DLD1 (cell line): ENCODE results near the gene RAP1A.

Experiments
- in situ Hi-C: cut with HindIII; loops from 2 replicates; pipeline ENCODE4 v1.10.0; 2017; ENCODE audit warnings: low sequenced_read_pairs

RAP1A gene

DNA sequence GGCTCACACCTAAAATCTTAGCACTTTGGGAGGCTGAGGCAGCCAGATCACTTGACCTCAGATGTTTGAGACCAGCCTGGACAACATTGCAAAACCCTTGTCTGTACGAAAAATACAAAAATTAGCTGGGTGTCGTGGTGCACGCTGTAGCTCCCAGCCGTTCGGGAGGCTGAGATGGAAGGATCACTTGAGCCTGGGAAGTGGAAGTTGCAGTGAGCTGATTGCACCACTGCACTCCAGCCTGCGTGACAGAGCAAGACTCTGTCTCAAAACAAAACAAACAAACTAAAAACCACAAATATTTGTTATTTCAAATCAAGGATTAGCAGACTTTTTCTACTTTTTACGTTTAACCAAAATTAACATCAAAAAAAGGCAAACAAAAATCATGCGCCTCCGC, 88.3 kb downstream of the RAP1A start:
- in situ Hi-C loops: loop anchor here (25.0 kb wide), 1 partner anchor 221 kb away; no protein-coding TSS in a partner anchor

DNA sequence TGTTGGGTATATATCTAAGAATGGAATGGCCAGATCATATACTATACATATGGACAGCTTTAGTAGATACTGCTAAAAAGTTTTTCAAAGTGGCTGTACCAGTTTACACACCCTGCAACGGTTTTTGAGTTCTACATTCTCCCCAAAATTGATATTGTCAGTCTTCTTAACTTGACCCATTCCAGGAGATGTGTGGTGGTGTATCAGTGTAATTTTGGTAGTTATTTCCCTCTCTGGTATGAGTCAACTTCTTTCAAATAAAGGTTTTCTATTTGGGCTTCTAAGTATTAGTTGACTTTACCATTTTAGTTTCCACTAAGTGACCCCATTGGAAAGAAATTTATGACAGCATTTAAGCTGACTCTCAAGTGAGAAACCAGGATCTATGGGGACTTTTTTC, 90.4 kb downstream of the RAP1A start:
- in situ Hi-C loops: loop anchor here (25.0 kb wide), 1 partner anchor 223 kb away; no protein-coding TSS in a partner anchor

DNA sequence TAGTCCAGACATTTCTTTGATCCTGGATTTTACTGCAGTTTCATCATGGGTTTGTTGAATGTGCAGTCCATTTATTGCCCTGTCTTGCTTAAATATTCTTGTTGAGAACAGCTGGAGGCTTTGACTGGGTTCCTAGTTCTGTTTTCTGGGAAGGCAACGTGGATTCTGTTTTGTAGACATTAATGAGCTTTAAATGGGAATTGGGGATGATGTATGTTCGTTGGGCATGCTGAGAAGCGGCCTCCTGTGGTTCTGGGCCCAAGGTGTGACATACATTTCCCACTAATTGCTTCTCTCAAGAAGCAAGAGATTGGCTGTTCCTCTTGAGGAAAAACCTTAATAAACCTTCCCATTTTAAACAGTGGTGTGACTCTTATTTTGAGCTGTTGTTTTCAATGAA, 96.7 kb downstream of the RAP1A start:
- in situ Hi-C loops: loop anchor here (25.0 kb wide), 1 partner anchor 229 kb away; no protein-coding TSS in a partner anchor

DNA sequence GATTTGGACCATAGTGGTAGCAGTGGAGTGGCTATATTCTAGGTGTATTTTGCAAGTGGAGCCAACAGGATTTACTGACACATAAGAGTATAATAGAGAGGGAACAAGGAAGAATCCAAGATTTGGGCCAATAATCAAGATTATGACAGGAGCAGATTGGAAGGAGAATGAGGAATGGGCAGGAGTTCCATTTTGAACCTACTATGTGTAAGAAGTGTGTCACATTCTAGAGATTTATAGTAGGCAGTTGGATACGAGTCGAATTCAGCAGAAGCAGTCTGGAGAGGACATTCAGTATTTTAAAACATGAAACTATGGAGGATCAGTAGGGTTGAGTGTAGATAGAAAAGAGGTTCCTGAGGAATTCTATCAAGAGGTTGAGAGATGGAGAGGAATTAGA, 97.9 kb downstream of the RAP1A start:
- in situ Hi-C loops: loop anchor here (25.0 kb wide), 1 partner anchor 230 kb away; no protein-coding TSS in a partner anchor

DNA sequence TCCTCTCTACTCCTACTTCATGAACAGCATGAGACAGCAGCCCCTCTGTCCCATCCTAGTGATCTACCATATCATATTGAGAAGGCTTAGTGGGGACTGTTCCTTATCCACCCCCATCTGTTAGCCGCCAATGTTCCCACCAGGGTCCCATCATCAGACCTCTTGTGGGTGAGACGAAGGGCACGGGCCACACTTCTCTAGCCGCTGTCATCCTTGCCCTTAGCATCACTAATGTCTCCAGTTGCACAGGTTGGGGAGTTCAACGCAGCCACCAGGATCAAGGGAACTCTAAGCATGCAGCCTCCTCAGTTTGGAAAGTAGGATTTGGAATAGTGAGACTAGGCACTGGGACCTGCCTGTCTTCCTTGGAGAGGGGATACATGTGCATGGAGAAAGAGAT, 99.5 kb downstream of the RAP1A start:
- in situ Hi-C loops: loop anchor here (25.0 kb wide), 1 partner anchor 232 kb away; no protein-coding TSS in a partner anchor

DNA sequence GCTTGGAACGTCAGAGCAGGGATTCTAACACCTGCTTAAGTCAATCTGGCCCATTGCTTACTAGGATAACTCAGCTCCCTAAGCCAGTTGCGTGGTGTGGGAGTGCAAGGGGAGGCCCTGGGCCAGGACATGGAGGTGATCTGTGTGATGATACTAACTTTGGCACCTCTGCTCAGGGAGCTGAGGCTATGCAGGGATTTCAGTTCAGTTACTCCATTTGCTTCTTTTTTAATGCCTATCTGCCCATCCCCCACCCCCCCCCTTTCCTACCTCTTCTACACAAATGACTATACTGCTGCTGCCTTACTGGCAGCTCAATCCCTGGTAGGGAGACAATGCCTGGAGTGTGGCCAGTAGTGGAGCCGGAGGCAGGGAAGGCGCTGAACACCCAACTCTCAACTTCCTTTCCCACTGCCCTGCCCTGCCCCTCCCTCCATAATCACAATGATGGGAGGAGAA, 100.1 kb downstream of the RAP1A start:
- in situ Hi-C loops: loop anchor here (25.0 kb wide), 1 partner anchor 232 kb away; no protein-coding TSS in a partner anchor

DNA sequence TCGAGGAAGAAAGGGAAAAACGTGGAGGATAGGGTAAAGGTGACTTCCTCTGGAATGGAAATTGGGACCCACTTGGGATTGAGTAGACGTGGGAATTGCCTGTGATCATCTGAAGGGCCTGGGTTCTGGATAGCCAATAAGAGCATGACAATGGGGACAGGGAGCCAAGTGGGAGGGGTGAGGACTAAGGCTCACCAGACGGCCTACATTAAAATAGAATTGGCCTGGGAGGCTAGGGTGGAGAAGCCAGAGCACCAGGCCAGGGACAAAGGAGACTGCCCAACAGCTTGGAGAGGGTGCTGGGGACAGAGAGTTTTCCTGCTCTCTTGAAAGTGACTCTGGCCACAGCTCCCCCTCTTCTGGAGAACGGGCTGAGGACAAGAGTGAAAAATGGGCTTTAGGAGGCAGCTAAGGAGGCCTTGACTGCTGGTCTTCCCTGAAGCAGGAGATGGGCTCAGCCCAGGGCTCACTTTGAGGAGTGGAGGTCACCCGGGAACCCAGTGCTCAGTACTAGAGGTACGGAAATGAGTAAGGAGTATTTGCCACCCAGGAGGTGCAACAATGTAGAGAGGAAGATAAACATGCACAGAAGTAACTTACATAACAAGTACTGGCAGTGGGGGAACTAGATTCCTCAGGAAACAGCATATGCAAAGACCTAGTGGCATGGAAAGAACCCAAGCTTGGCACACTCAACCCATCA, 100.8 kb downstream of the RAP1A start:
- in situ Hi-C loops: loop anchor here (25.0 kb wide), 1 partner anchor 233 kb away; no protein-coding TSS in a partner anchor

DNA sequence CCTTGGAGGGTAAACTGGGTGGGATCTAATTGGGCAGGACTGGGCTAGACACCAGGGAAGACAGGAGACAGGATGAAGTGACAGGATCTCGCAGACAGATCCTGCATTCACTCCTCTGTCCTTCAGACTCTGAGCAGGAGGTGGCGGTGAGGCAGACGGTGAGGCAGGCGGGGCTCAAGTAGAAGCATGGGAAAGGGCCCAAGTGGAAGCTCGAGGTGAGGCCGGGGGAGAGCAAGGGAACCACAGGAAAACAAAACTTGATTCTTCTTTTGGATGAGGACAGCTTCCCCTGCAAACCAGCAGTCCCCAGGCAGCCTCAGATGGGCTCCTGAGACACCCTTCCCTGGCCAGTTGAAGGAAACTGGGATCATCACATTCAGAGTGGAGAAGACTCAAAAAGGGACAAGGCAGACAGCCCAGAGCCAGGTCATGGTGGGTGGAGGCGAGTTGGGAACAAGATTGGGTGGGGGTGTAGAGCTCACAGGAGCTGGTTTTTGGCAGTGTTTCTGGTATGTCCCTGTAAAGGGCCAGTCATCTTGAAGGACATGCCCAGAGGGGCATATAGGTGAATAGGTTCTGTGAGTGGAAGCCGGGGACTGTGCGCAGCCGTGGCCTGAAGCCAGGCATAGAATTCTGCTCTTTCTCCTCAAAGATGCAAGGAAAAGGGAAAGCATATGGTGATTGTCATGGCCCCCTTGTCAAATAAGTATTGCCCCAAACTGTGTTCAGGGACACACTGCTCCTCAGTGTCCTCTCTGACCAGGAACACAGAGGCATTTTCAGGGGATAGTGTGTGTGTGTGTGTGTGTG, 101.6 kb downstream of the RAP1A start:
- in situ Hi-C loops: loop anchor here (25.0 kb wide), 1 partner anchor 234 kb away; no protein-coding TSS in a partner anchor

DNA sequence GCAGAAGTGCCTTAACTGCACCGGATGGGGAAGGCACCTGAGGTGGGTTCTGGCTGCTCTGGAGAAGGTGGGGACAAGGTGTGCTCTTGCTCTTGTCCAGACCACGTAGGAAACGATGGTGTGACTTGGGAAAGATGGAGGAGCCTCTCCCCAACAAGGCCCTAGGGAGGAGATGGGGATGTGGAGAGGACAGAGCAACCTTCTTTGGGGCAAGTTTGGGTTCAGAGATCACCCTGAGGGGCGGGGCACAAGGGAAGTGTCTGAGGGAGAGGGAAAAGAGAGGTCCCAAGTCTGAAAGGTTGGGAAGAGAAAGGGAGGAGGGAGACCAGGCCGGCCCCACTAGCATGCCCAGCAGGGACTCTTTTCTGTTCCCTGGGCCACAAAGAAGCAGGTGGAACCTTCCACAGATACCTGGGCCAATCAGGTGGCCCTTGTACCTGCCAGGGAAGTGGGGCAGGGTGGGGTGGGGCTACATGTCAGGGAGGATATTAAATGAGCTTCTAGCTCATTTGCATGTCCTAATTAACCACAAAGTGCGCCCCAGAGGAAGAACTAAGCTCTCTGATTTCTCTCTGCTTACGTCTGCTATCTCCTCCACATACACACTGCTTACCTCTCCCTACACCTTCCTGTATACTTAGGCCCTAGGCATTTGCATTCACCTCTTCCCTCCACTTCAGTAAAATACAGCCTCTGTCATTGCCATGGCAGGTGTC, 103.7 kb downstream of the RAP1A start:
- in situ Hi-C loops: loop anchor here (25.0 kb wide), 1 partner anchor 236 kb away; no protein-coding TSS in a partner anchor

DNA sequence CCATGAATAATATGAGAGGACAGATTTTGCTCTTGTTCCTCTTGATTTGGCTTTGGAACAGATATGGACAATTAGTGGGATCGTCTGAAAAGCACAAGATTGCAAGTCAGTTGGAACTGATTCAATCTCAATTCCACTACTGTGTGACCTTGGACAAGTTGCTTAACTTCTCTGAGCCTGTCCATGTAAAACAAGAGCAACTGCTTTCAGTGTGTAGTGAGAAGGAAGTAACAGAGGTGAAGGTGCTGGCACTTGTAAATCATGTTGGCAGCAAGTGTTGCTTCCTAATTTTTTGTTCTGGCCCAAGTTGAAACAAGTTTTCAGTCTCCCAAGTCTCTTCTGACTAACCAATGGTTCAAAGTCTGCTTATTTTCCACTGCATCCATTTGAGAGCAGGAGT, 104.3 kb downstream of the RAP1A start:
- in situ Hi-C loops: loop anchor here (25.0 kb wide), 1 partner anchor 237 kb away; no protein-coding TSS in a partner anchor

DNA sequence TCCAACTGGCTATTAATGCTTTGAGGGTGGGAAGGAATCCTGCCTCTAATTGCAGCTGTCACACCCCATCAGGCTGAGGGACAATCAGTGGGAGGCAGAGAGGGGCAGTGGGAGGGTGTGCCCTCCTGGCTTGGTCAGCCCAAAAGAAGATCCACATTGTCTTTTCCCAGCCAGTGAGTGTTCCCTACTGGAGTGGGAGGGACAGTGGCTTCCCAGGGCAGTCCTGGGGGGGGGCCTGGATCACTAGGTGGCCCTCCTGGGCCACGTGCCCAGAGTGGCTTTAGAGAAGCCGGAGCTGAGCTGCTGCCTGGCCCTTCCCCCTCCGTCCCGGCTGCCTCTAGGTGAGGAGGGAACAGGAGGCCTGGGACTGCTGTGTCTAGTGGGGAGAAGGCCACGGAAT, 105.6 kb downstream of the RAP1A start:
- in situ Hi-C loops: no loop called here

DNA sequence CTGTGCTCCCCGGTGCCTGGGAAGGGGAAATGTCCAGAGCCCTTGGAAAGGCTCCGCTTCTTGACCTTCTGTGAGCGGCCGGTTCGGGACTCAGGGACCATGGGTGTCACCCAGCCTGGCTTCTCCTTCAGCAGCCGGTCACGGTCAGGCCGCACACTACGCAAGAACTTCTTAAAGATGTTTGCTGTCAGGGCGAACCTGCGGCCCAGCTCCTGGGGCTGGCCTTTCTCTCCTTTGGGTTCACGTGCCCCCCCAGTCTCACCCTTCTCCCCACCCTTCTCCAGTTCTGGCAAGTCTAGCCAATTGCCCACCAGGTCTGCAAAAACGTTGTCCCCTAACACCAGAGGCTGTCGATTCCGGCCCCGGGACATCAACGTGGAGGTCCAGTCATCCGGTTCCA, 107.5 kb downstream of the RAP1A start:
- in situ Hi-C loops: no loop called here

DNA sequence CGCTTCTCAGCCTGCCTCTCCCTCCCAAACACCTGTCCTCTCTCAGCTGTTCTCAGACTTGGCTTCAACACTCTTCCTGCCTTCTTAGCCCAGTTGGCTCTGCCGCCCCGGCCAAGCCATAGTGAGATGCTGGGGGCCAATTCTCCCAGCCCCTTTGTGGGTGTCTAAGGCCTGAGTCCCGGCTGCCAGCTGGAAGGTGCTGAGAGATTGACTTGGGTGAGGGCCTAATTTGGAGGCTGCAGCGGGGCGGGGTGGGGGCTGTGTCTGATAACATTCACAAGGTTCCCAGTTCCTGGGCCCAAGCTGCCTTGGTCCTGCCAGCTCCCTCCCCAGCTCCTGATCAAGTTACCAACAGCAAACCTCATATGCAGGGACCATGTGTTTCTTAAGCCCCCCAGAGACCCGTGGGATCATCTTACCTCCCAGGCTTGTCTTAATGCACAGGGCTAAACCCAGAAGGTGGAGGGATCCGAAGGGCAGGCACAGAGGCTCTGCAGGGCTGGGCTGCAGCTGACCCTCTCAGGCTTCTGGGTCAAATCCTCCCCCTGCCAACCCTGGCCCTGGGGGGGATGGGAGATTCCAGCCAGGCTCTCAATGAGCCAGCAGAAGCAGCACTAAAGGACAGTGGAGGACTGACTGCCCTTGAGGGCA, 109.8 kb downstream of the RAP1A start:
- in situ Hi-C loops: no loop called here

DNA sequence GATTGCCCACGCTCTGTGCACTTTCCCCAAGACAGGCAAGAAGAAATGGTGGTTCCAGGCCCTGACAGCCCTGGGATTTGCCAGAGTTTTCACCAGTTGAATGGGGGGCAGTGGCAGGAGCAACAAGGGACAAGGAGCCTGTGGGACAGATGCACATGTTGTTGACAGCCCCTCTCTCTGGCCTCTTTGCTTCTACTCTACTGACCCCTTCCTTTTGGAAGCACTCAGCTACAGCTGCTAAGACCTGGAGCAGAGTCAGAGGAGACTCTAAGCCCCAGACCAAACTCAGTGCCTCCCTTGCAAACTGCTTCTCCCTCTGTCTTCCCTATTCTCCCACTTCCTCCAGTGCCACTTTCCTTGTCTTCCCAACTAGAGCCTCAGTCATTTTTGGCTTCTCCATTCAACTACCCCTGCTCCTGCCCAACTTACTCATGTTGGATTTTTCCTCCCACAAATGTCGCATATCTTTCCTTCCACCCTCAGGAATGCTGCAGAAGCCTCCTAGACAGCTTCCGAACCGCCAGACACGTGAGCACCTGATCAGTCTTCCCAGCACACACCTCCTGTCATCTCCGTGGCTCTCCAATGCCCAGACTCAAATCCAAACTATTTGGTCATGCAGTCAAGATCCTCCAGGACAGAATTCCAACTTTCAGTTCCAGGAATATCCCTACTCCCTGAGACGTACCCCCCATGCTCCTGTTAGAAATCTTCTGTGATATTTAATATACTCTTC, 110.5 kb downstream of the RAP1A start:
- in situ Hi-C loops: no loop called here

DNA sequence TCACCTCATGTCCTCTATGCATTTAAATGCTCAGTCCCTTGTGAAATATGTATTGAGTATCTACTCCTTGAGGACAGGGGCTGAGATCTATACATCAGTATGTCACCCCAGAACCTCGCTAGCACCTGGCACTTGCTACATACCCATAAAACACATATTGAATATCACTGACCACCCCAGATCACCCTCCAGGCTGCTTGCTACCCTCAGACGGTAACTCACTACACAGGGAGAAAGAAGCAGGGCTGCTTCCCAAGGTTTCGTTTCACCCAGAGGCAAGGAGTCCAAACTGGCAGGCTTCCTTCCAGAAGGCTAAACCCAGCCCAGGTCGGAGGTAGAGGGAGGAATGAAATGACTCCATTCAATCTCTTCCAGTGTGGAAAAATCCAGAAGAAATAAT, 111.1 kb downstream of the RAP1A start:
- in situ Hi-C loops: no loop called here

DNA sequence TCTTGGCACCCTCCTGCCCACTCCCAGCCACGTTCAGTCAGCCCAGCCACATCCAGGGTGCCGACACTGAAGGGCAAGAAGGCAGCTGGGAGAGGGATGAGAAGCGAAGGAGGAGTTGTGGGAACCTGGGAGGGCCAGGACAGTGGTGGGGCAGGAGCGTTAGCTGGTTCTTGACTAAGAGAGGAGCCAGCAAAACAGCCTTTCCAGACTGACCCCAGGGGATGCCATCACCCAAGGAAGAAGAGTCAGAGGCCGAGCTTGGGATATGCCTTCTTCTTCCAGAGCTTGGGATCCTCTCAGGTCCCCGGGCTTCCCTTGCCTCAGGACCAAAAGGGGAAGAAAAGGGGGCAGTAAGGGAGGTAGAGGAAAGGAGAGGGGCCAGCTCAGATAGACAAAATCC, 112.4 kb downstream of the RAP1A start:
- in situ Hi-C loops: no loop called here

DNA sequence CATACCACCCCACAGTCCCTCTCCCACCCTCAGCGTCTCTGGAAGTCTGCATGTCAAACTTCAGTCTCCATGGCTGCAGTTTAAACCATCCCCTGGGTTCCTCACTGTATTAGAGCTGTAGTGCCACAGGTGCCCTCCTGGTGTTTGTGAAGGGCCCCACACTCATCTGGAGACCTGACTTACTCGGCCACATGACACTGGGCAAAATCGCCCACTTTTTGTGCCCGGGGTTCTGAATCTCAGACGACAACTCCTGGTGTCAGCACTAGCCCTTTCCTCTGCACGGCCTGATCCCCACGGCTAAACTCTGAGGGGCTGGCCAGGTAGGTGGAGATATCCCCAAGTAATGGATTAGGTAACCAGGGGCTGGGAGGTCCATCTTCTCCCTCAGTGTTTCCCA, 113.1 kb downstream of the RAP1A start:
- in situ Hi-C loops: no loop called here

DNA sequence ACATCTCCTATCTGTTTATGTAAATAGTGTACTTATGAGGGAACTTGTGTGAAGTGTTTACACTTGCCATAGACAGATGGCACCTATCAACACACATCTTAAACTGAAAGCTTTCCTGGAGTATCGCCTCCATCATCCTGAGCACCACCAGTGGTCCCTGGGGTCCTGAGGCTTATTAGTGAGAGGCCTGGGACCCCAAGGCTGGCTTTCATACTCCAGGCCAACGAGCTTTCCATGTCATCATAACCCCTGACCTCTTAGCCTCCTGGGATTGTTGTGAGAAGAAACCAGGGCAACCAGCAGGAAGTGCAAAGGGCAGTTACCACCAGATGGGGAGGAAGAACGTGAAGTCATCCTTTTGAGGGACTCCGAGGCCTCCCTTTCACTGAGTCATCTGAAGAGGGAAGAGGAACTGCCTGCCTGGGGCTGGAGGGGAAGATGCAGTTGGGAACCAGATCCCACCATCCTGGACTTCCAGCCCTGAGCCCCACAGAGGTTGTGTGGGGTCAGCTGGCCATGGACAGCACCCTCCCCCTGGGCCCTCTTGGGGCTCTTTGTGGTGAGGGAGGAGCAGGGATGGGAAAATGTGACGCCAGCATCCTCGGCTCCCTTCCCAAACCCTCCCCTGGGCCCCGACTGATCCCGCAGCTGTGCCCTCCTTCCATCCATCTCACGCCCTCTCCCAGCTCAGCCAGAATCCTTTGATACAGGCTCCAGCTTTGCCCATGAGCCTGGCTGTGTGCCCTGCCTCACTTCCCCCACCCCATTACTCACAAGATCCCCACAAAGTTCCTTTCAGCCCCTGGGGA, 113.8 kb downstream of the RAP1A start:
- in situ Hi-C loops: no loop called here

DNA sequence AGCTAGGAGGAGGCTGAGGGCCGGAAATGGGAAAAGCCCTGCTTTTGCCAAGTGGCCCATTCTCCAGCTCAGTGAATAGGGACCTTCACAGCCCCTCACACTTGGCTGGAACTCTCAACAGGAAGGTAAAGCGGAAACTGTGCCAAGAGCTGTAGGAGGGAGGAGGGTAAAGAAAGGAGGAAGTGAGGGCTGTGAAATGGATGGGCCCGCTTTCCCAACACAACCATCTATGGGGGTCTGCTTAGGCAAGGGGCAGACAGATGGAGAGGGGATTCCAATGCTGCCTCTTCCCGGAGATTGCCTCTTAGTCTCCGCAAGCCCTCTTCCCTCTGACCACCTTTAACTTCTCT, 114.4 kb downstream of the RAP1A start:
- in situ Hi-C loops: no loop called here
